ENCODE measurements around the gene TIAM2. TPM values are rescaled to one million over a fixed set of nuclear protein-coding genes. Genes with fewer than 3 reads are reported as not detected.
"Not testable (repeated sequence)": the region's sequence is repeated elsewhere in the genome, so short reads cannot be mapped to it uniquely, and the experiment has no call there.

Gene TIAM2
- total RNA-seq, 8 experiments from 2014 or later: 5.2 to 34.7 (median 10.7) TPM

GRCh38 chr6:155080881-155081845, 86.0 kb downstream of the TIAM2 start:
- ATAC-seq (replicated peaks in 6 of 8): no peak
- 0 to 90% (median 62%) methylated on average over 1 to 9 of the region's 9 CpGs for WGBS, 10 experiments
- Histone ChIP-seq H3K4me3 (no peak overlapping the region), H3K4me1 (replicated peaks in 1 of 2) (peaks cover 19 to 29% of the 10 kb centered on the region in 2 donors), H3K27ac (no peak overlapping the region)
- in situ Hi-C loops (cut with MboI; ENCODE audit: low pct_unique_long_range_greater_than_20kb in 2 of 9, low sequenced_read_pairs in 9 of 9, unreplicated experiment in 9 of 9): no loop called here

- ATAC-seq (replicated peaks in 6 of 8): peak in 5 of 8 experiments; percentile 81 to 89 (median 86)
- Histone ChIP-seq H3K27ac (no peak overlapping the region), H3K4me1 (replicated peaks in 1 of 2) (peaks cover 19% of the 10 kb centered on the region in 2 donors), H3K4me3 (no peak overlapping the region)
- 20 to 100% (median 61%) methylated on average over 1 to 4 of the region's 4 CpGs; no CpG with 5 or more reads in 2 of the 10 experiments for WGBS, 10 experiments
- in situ Hi-C loops (cut with MboI; ENCODE audit: low pct_unique_long_range_greater_than_20kb in 2 of 9, low sequenced_read_pairs in 9 of 9, unreplicated experiment in 9 of 9): no loop called here
These were observed 89.5 kb downstream of the TIAM2 start for GRCh38 chr6:155084431-155085123.

GRCh38 chr6:155085582-155086257, 90.6 kb downstream of the TIAM2 start:
- Histone ChIP-seq H3K4me3 (no peak overlapping the region), H3K27ac (peak overlapping the region in 1 of 2 donors; percentile 7), H3K4me1 (replicated peaks in 1 of 2) (peaks cover 19% of the 10 kb centered on the region in 2 donors)
- WGBS, 10 experiments: 17 to 100% (median 69%) methylated on average over 1 to 7 of the region's 8 CpGs; no CpG with 5 or more reads in 1 of the 10 experiments
- in situ Hi-C loops (cut with MboI; ENCODE audit: low pct_unique_long_range_greater_than_20kb in 2 of 9, low sequenced_read_pairs in 9 of 9, unreplicated experiment in 9 of 9): no loop called here
- ATAC-seq (replicated peaks in 6 of 8): peak; percentile 19 to 88 (median 80)

GRCh38 chr6:155088856-155089255, 93.7 kb downstream of the TIAM2 start:
- peaks cover 18 to 19% of the 10 kb centered on the region in 2 donors for H3K4me1 ChIP-seq (replicated peaks in 1 of 2)
- H3K4me3 ChIP-seq: no peak overlapping the region
- in situ Hi-C loops (cut with MboI; ENCODE audit: low pct_unique_long_range_greater_than_20kb in 2 of 9, low sequenced_read_pairs in 9 of 9, unreplicated experiment in 9 of 9): no loop called here
- WGBS, 10 experiments: 40% methylated on average over 1 of the region's 1 CpG; no CpG with 5 or more reads in 9 of the 10 experiments
- H3K27ac ChIP-seq: no peak overlapping the region
- no peak for ATAC-seq (replicated peaks in 6 of 8)

GRCh38 chr6:155089746-155090145, 94.6 kb downstream of the TIAM2 start:
- no peak overlapping the region for H3K27ac ChIP-seq
- WGBS, 10 experiments: 81 to 100% (median 94%) methylated on average over 2 to 4 of the region's 4 CpGs; no CpG with 5 or more reads in 2 of the 10 experiments
- H3K4me3 ChIP-seq: no peak overlapping the region
- ATAC-seq (replicated peaks in 6 of 8): no peak
- in situ Hi-C loops (cut with MboI; ENCODE audit: low pct_unique_long_range_greater_than_20kb in 2 of 9, low sequenced_read_pairs in 9 of 9, unreplicated experiment in 9 of 9): no loop called here
- peaks cover 12% of the 10 kb centered on the region in 2 donors for H3K4me1 ChIP-seq (replicated peaks in 1 of 2)

GRCh38 chr6:155090166-155090565, 95.1 kb downstream of the TIAM2 start:
- Histone ChIP-seq H3K27ac (no peak overlapping the region), H3K4me1 (replicated peaks in 1 of 2) (peaks cover 8% of the 10 kb centered on the region in 2 donors), H3K4me3 (no peak overlapping the region)
- in situ Hi-C loops (cut with MboI; ENCODE audit: low pct_unique_long_range_greater_than_20kb in 2 of 9, low sequenced_read_pairs in 9 of 9, unreplicated experiment in 9 of 9): no loop called here
- WGBS, 10 experiments: 60 to 100% (median 94%) methylated on average over 1 of the region's 1 CpG; no CpG with 5 or more reads in 4 of the 10 experiments
- ATAC-seq (replicated peaks in 6 of 8): no peak

GRCh38 chr6:155091756-155092155, 96.6 kb downstream of the TIAM2 start:
- in situ Hi-C loops (cut with MboI; ENCODE audit: low pct_unique_long_range_greater_than_20kb in 2 of 9, low sequenced_read_pairs in 9 of 9, unreplicated experiment in 9 of 9): no loop called here
- no peak overlapping the region for H3K27ac ChIP-seq
- 84 to 100% (median 94%) methylated on average over 3 to 8 of the region's 10 CpGs; no CpG with 5 or more reads in 4 of the 10 experiments for WGBS, 10 experiments
- H3K4me1 ChIP-seq (replicated peaks in 1 of 2): no peaks in the 10 kb centered on the region
- no peak overlapping the region for H3K4me3 ChIP-seq
- no peak for ATAC-seq (replicated peaks in 6 of 8)

- no peak overlapping the region for H3K4me3 ChIP-seq
- in situ Hi-C loops (cut with MboI; ENCODE audit: low pct_unique_long_range_greater_than_20kb in 2 of 9, low sequenced_read_pairs in 9 of 9, unreplicated experiment in 9 of 9): no loop called here
- ATAC-seq (replicated peaks in 6 of 8): no peak
- 88 to 100% (median 93%) methylated on average over 3 to 7 of the region's 7 CpGs; no CpG with 5 or more reads in 4 of the 10 experiments for WGBS, 10 experiments
- H3K4me1 ChIP-seq (replicated peaks in 1 of 2): no peaks in the 10 kb centered on the region
- H3K27ac ChIP-seq: no peak overlapping the region
These were observed 98.3 kb downstream of the TIAM2 start for GRCh38 chr6:155093430-155093829.

GRCh38 chr6:155100087-155100486, 105.0 kb downstream of the TIAM2 start:
- no peak overlapping the region for H3K4me3 ChIP-seq
- peak in 2 of 8 experiments; percentile 37 to 50 for ATAC-seq (replicated peaks in 6 of 8)
- in situ Hi-C loops (cut with MboI; ENCODE audit: low pct_unique_long_range_greater_than_20kb in 2 of 9, low sequenced_read_pairs in 9 of 9, unreplicated experiment in 9 of 9): no loop called here
- 39 to 100% (median 87%) methylated on average over 1 to 8 of the region's 8 CpGs; no CpG with 5 or more reads in 1 of the 10 experiments for WGBS, 10 experiments
- no peaks in the 10 kb centered on the region for H3K4me1 ChIP-seq (replicated peaks in 1 of 2)
- H3K27ac ChIP-seq: no peak overlapping the region

- in situ Hi-C loops (cut with MboI; ENCODE audit: low pct_unique_long_range_greater_than_20kb in 2 of 9, low sequenced_read_pairs in 9 of 9, unreplicated experiment in 9 of 9): no loop called here
- WGBS, 10 experiments: 83 to 100% (median 96%) methylated on average over 1 to 6 of the region's 6 CpGs; no CpG with 5 or more reads in 1 of the 10 experiments
- Histone ChIP-seq H3K4me3 (no peak overlapping the region), H3K27ac (no peak overlapping the region), H3K4me1 (replicated peaks in 1 of 2) (no peaks in the 10 kb centered on the region)
- ATAC-seq (replicated peaks in 6 of 8): no peak
These were observed 105.5 kb downstream of the TIAM2 start for GRCh38 chr6:155100591-155100990.

- in situ Hi-C loops (cut with MboI; ENCODE audit: low pct_unique_long_range_greater_than_20kb in 2 of 9, low sequenced_read_pairs in 9 of 9, unreplicated experiment in 9 of 9); H3K4me3 ChIP-seq; H3K27ac ChIP-seq: not testable (repeated sequence)
- peaks cover 4 to 11% of the 10 kb centered on the region in 2 donors for H3K4me1 ChIP-seq (replicated peaks in 1 of 2)
- WGBS, 10 experiments: 17 to 100% (median 90%) methylated on average over 1 to 8 of the region's 9 CpGs; no CpG with 5 or more reads in 1 of the 10 experiments
- peak in 1 of 8 experiments; percentile 53 for ATAC-seq (replicated peaks in 6 of 8)
These were observed 108.0 kb downstream of the TIAM2 start for GRCh38 chr6:155103083-155103645.

- H3K4me1 ChIP-seq (replicated peaks in 1 of 2): peaks cover 9 to 14% of the 10 kb centered on the region in 2 donors
- 63 to 100% (median 90%) methylated on average over 1 to 4 of the region's 5 CpGs; no CpG with 5 or more reads in 6 of the 10 experiments for WGBS, 10 experiments
- H3K27ac ChIP-seq: no peak overlapping the region
- H3K4me3 ChIP-seq: no peak overlapping the region
- peak in 3 of 8 experiments; percentile 38 to 82 (median 54) for ATAC-seq (replicated peaks in 6 of 8)
- in situ Hi-C loops (cut with MboI; ENCODE audit: low pct_unique_long_range_greater_than_20kb in 2 of 9, low sequenced_read_pairs in 9 of 9, unreplicated experiment in 9 of 9): no loop called here
These were observed 108.8 kb downstream of the TIAM2 start for GRCh38 chr6:155103816-155104366.

All from motor neuron (in vitro differentiated cells).